Fibroblast of peridontal ligament (primary cell): ENCODE data around the gene ARAP3.
A peak's percentile ranks its signal among the peaks of the same experiment; 100 is the strongest.
"Not testable (repeated sequence)": the region's sequence is repeated elsewhere in the genome, so short reads cannot be mapped to it uniquely, and the experiment has no call there.

Source experiments
- DNase-seq: peaks from one replicate; pipeline ENCODE4 v3.0.0-alpha.2; 2010; ENCODE audit errors: extremely low read depth

The ARAP3 gene

DNA sequence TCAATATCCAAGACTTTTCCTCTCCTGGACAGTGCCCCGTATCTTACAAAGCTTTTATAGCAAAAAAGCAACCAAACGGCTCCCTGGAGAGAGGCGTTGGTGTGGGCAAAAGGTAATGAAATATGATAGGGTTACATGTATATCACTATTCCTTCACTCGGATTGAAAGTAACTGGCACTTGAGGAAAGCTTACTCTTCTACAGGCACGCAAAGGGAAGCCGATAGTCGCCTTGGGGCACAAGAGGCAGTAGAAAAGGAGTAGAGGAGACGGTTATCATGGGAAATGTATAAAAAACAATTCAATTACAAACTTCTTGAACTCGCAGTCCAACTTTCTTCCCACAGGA is 64.4 kb downstream of the ARAP3 start:
- DNase-seq, result peak; percentile 20

DNA sequence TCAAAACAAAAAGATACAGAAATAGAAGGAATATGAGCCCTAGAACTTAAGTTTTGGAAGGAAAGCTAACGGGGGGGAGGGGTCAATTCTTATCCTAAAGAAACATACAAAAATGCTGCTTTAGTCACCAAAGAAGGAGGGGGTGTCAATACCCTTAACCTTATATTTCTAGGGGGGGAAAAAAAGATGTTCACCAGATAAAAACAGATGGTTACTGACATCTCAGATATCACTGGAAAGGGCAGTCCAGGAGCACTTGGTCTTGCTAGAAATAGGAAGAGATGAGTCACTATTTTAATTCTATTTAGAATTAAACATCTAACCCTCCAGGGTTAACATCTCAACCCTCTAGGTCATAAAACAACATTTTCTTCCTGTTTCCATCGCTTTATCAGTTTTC is 64.9 kb downstream of the ARAP3 start:
- peak; percentile 24 for DNase-seq

DNA sequence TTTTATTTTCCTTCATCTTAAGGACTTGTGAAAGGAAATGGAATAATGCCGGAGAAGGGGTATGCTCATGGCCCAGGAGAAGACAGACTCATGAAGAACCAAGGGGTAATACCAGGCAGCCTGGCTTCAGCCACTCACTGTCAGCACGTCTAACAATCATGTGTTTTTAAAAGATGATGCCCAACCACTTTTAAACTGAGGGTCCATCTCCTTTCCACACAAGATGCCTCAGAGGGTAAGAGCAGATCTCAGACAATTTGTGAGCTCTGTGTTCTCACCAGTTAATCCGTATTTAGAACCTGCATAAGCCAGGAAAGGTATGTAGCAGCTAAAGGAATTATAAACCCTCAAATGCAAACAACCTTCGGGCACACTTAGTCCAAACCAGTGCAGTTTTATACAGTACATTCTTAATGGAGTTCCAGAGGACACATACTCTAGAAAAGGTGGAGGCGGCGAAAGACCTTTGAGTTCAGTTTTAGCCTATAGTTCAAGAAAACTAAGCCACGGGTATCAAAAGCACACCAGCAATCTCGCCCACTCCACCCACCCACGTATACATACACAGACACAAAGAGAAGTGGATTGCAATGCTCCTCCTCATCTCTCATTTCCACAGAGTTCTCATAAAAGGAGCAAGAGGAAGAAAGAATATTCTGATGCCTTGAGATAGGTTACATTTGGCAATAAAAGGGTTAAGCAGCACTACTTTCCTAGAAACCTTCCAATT is 65.9 kb downstream of the ARAP3 start:
- no peak for DNase-seq

DNA sequence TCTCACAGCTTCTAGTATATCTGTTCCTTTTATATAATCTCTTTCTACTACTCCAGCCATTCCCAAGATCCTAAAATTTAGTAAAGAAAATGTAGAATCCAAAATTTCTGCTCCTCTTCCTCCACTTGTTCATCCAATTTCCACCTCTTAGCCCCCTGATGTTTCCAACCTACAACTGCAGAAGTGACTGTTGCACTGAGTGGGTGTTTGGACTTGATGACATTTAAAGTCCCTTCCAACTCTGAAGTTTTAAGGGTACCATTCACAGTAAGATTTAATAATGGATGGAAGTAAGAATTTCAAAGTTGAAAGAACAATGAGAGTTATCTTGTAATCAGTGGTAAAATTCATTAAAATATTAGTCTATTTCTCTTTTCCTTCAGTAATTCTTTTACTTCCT is 68.7 kb downstream of the ARAP3 start:
- no peak for DNase-seq

DNA sequence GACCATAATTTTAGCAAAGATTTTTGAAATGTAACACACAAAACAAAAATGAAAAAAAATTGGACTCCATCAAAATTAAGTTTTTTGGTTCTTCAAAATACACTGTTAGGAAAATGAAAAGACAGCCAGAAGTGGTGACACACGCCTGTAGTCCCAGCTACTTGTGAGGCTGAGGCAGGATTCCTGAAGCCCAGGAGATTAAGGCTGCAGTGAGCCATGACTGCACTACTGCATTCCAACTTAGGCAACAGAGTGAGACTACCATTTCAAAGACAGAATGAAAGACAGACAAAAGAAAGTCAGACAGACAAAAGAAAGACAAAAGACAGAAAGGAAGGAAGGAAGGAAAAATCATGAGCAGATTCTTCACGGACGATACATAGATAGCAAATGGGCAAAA is 70.7 kb downstream of the ARAP3 start:
- no peak for DNase-seq

DNA sequence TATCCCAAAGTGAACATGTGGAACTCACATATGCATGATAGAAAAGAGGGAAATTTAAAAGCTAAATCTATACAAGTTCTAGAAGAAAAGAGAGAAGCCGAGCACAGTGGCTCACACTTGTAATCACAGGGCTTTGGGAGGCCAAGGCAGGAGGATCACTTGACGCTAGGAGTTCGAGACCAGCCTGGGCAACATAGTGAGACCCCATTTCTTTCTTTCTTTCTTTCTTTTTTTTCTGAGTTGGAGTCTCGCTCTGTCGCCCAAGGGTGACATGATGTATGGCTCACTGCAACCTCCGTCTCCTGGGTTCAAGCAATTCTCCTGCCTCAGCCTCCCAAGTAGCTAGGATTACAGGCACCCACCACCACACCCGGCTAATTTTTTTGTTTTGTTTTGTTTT is 72.1 kb downstream of the ARAP3 start:
- not testable (repeated sequence) for DNase-seq

DNA sequence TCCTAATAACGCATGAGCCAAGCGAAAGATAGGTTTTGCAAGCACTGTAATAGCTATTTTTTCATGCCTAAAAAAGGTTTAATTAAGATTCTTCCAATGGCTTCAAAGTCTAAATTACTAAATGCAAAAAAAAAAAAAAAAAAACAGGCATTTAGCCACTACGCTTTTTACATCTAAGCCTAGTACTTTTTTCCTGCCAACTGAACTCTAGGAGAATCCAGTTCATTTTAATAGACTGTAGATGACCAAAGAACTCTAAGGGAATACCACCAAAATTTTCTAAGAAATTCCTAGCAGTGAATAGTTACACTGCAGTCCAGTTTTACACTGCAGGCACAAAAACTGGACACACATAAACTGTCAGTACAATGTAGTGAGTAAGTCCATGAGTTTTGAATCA is 73.0 kb downstream of the ARAP3 start:
- no peak for DNase-seq

DNA sequence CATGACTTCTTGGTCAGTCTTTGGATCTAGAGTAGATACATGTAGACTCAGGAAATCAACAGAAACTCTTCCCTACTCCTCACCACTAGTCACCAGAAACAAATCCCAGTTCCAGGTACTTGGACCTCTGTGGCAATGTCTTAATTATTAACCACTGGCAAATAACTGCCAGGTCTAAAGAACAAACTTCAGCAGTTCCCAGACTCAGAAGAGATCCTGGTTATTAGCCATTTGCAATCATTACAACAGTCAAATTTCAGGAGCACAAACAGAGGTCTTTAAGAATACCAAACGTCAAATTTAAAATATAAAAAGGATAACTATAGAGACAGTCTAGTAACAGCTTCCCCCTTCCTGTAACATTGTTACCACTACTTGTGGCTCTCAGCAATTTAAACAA is 73.5 kb downstream of the ARAP3 start:
- DNase-seq, result no peak

DNA sequence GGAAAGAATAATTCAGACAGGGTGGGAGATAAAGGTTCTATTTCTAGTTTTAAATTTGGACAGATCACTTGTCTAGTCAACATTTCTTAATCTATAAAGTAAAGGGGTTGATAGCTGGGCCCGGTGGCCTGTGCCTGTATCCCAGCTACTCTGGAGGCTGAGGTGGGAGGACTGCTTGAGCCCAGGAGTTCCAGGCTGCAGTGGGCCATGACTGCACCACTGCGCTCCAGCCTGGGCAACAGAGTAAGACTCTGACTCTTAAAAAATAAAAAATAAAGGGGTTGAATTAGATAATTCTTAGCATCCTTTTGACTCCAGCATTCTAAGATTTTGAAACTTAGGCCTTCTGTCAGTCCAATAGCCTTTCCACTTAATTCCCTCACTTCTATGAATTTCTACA is 74.0 kb downstream of the ARAP3 start:
- no peak for DNase-seq

DNA sequence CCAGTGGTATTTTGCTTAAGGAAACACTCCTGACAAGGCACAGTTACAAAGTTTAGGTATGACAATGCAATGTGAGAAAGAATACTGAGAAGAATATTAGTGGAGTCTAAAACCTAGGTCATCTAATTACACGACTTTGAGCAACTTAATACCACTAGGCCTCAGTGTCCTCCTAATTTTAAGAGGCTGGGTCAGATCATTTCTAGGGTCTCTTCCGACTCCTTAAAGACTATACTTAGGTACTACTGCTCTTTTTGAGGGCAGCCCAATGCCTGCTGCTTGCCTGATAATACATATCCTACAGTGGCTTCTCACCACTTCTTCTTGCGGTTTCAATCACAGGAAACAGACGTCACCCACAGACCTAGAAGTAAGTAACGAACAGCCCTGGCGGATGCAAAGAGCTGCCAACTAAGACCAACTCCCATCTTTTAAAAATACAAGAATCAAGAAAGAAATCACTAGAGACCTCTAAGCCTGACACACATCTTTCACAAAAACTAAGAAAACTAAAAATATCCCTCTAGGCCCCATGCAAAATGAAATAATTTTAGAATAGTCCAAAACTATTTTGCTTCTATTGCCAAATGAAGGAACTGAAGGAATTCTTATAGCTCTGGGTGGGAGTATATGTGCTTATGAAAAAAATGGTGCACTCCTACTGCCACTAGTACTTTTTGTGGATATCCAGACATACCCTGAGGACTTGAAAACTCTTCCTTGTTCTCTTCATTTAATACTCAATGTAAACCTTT is 76.3 kb downstream of the ARAP3 start:
- DNase-seq, result peak; percentile 70

DNA sequence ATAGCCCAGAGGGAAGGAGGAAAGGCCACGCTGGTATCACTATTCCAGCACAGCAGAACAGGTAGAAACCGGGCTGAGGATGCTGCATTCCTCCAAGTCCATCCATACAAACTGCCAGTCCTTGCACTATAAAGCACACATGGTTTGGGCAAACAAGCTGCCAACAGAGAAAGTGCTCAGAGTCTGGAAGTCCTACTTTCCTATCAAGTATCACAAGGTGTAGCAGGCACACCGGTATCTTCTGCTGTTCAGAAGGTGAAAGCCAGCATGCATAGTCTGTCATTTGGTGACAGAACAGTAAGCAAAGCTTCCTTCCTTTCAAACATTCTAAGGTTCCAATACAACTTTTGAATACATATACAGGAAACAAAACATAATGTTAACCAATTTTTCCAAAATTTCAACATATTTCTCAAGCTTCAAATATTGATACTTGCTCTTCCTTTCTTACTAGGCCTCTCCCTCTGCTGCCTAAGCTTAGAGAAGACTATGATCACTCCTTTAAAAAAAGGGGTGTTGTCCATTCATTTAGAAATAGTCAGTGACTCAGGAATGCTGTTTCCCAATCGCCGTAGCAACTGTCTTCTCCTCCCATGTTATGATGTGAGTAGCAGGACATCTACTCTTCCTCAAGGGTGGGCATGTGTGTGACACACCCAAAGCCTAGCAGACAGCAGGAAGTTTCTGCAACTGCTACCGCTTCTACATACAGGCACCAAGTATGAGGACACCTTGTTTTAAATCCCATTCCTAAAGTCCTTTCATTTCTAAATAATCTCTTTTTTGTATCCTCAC is 77.9 kb downstream of the ARAP3 start:
- DNase-seq, result peak; percentile 94
